ENCODE data around the gene TASL. TPM values are rescaled to one million over a fixed set of nuclear protein-coding genes. Genes with fewer than 3 reads are reported as not detected.

Gene TASL, protein sequence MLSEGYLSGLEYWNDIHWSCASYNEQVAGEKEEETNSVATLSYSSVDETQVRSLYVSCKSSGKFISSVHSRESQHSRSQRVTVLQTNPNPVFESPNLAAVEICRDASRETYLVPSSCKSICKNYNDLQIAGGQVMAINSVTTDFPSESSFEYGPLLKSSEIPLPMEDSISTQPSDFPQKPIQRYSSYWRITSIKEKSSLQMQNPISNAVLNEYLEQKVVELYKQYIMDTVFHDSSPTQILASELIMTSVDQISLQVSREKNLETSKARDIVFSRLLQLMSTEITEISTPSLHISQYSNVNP
- total RNA-seq (ENCODE audit: low replicate concordance): not detected in 2 replicates

- no peaks in the 10 kb centered on the region for H3F3A ChIP-seq (ENCODE audit: low read depth)
- Mint-ChIP-seq H3K4me3 (no peak within 1 kb of the TSS), H3K4me1 (no peaks in the 10 kb centered on the region), H3K9me3 (peaks cover 2% of the 10 kb centered on the region), H3K27ac (no peak within 1 kb of the TSS), H3K36me3 (no peaks in the 10 kb centered on the region), H3K27me3 (ENCODE audit: insufficient read depth, low read depth) (peaks cover 2% of the 10 kb centered on the region)
- no peak within 1 kb of the TSS for H3K4me3 ChIP-seq
- H3K4me1 ChIP-seq: no peaks in the 10 kb centered on the region
- peak within 1 kb of the TSS; percentile 34 for H2AFZ ChIP-seq (replicated peaks)
- no peaks in the 10 kb centered on the region for H3K9me3 ChIP-seq (ENCODE audit: low read depth)
- H3K4me2 ChIP-seq: no peak within 1 kb of the TSS
- no peaks in the 10 kb centered on the region for H3K27me3 ChIP-seq
- no peak within 1 kb of the TSS for H3K27ac ChIP-seq
- TF ChIP-seq EZH2 (IDR thresholded peaks at IDR 0.05) (no peak), CTCF (IDR thresholded peaks at IDR 0.05) (no peak), EZH2phosphoT487 (IDR thresholded peaks at IDR 0.05) (no peak)
- DNase-seq (ENCODE audit: low spot score): no peak
- no peaks in the 10 kb centered on the region for H3K36me3 ChIP-seq
- no peak within 1 kb of the TSS for H3K9ac ChIP-seq
- no peaks in the 10 kb centered on the region for H3K79me2 ChIP-seq (ENCODE audit: low read depth)
- H4K20me1 ChIP-seq (ENCODE audit: low read depth): no peaks in the 10 kb centered on the region
Measured at GRCh38 chrX:30577362-30577991, at the start of gene TASL. Gene TASL, minus strand, starts transcription at chrX:30577766. Its CDS starts 17,411 bp downstream, at chrX:30560355.

GRCh38 chrX:30626402-30626801, 48.8 kb upstream of the TASL start:
- TF ChIP-seq EZH2 (IDR thresholded peaks at IDR 0.05) (no peak), CTCF (IDR thresholded peaks at IDR 0.05) (no peak), EZH2phosphoT487 (IDR thresholded peaks at IDR 0.05) (no peak)
- Mint-ChIP-seq H3K36me3 (no peaks in the 10 kb centered on the region), H3K27ac (no peak overlapping the region), H3K4me1 (no peaks in the 10 kb centered on the region), H3K9me3 (peaks cover 14% of the 10 kb centered on the region), H3K27me3 (ENCODE audit: insufficient read depth, low read depth) (peaks cover 2% of the 10 kb centered on the region), H3K4me3 (no peak overlapping the region)
- Histone ChIP-seq H3K9ac (no peak overlapping the region), H3K79me2 (ENCODE audit: low read depth) (no peaks in the 10 kb centered on the region), H2AFZ (replicated peaks) (no peak overlapping the region), H3K27ac (no peak overlapping the region), H3K4me1 (no peaks in the 10 kb centered on the region), H3K27me3 (no peaks in the 10 kb centered on the region), H4K20me1 (ENCODE audit: low read depth) (no peaks in the 10 kb centered on the region), H3F3A (ENCODE audit: low read depth) (no peaks in the 10 kb centered on the region), H3K36me3 (no peaks in the 10 kb centered on the region), H3K9me3 (ENCODE audit: low read depth) (no peaks in the 10 kb centered on the region), H3K4me2 (no peak overlapping the region), H3K4me3 (no peak overlapping the region)
- DNase-seq (ENCODE audit: low spot score): no peak

- no peaks in the 10 kb centered on the region for H3K4me1 Mint-ChIP-seq
- no peaks in the 10 kb centered on the region for H3K36me3 ChIP-seq
- H3K36me3 Mint-ChIP-seq: no peaks in the 10 kb centered on the region
- H3K4me1 ChIP-seq: no peaks in the 10 kb centered on the region
- DNase-seq (ENCODE audit: low spot score): no peak
- H3K9ac ChIP-seq: no peak overlapping the region
- H3K9me3 ChIP-seq (ENCODE audit: low read depth): no peaks in the 10 kb centered on the region
- no peaks in the 10 kb centered on the region for H3K27me3 ChIP-seq
- H3K27me3 Mint-ChIP-seq (ENCODE audit: insufficient read depth, low read depth): peaks cover 2% of the 10 kb centered on the region
- no peak overlapping the region for H2AFZ ChIP-seq (replicated peaks)
- no peaks in the 10 kb centered on the region for H4K20me1 ChIP-seq (ENCODE audit: low read depth)
- peaks cover 18% of the 10 kb centered on the region for H3K9me3 Mint-ChIP-seq
- H3F3A ChIP-seq (ENCODE audit: low read depth): no peaks in the 10 kb centered on the region
- no peak overlapping the region for H3K4me3 Mint-ChIP-seq
- no peaks in the 10 kb centered on the region for H3K79me2 ChIP-seq (ENCODE audit: low read depth)
- no peak overlapping the region for H3K4me2 ChIP-seq
- no peak overlapping the region for H3K27ac Mint-ChIP-seq
- no peak overlapping the region for H3K27ac ChIP-seq
- no peak overlapping the region for H3K4me3 ChIP-seq
- TF ChIP-seq CTCF (IDR thresholded peaks at IDR 0.05): no peak
- TF ChIP-seq EZH2phosphoT487 (IDR thresholded peaks at IDR 0.05): no peak
- TF ChIP-seq EZH2 (IDR thresholded peaks at IDR 0.05): no peak
Measured at GRCh38 chrX:30622361-30622760, 44.8 kb upstream of the TASL start.
